ENCODE measurements around the gene C19orf73.
A peak's percentile ranks its signal among the peaks of the same experiment; 100 is the strongest.

The C19orf73 gene

DNA sequence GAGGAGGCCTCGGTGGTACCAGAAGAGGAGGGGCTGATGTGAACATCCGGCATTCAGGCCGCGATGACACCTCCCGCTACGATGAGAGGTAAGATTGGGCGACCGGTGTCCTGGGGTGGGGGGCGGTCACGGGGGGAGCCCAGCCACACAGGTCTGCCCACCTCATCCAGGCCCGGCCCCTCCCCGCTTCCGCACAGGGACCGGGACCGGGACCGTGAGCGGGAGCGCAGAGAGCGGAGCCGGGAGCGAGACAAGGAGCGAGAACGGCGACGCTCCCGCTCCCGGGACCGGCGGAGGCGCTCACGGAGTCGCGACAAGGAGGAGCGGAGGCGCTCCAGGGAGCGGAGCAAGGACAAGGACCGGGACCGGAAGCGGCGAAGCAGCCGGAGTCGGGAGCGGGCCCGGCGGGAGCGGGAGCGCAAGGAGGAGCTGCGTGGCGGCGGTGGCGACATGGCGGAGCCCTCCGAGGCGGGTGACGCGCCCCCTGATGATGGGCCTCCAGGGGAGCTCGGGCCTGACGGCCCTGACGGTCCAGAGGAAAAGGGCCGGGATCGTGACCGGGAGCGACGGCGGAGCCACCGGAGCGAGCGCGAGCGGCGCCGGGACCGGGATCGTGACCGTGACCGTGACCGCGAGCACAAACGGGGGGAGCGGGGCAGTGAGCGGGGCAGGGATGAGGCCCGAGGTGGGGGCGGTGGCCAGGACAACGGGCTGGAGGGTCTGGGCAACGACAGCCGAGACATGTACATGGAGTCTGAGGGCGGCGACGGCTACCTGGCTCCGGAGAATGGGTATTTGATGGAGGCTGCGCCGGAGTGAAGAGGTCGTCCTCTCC lies 11.1 kb downstream of the C19orf73 start:
- H3K4me3 Mint-ChIP-seq = no peak overlapping the region
- DNase-seq (ENCODE audit: low spot score in 2 of 2) (no peak), ATAC-seq (ENCODE audit: low read depth) (no peak)
- peaks cover 24% of the 10 kb centered on the region for H3K36me3 Mint-ChIP-seq
- H3K27me3 Mint-ChIP-seq = no peaks in the 10 kb centered on the region
- H3K4me1 Mint-ChIP-seq = peaks cover 12% of the 10 kb centered on the region
- no peak overlapping the region for H3K27ac Mint-ChIP-seq
- no peaks in the 10 kb centered on the region for H3K9me3 Mint-ChIP-seq

- Mint-ChIP-seq H3K9me3 (no peaks in the 10 kb centered on the region), H3K27ac (no peak overlapping the region), H3K4me1 (peaks cover 12% of the 10 kb centered on the region), H3K36me3 (peaks cover 25% of the 10 kb centered on the region), H3K4me3 (no peak overlapping the region), H3K27me3 (no peaks in the 10 kb centered on the region)
- peak; percentile 95 for ATAC-seq (ENCODE audit: low read depth)
- peak; percentile 64 to 66 for DNase-seq (ENCODE audit: low spot score in 2 of 2)
Measured at GRCh38 chr19:49106648-49107135, 12.3 kb downstream of the C19orf73 start.

DNA sequence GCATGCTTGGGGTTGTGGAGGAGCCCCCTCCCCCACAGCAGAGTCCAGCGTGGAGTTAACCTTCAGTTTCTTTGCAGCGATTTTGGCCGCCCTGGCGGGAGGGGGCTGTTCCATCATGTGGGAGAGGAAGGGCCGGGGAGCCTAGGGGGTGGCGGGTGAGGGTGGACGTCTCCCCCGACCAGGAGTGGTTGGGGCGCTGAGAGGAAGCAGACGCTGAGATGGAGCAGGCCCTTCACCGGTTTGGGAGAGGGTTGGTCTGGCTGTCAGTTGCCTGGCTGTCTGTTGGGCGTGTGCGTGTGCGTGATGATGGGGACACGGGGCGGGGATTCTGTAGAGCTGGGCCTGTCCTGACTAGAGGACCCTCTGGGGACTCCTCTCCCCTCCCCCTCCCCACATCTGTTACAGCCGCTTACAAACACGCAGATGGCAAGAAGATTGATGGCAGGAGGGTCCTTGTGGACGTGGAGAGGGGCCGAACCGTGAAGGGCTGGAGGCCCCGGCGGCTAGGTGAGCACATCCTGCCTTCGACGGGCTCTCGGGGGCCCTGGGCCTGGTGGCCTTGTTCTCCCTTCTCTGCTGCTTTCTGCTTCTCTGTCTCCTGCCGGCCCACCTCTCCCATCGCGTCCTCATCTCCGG lies 14.6 kb downstream of the C19orf73 start:
- Mint-ChIP-seq H3K4me3 (no peak overlapping the region), H3K27ac (peak overlapping the region; percentile 25), H3K36me3 (peaks cover 39% of the 10 kb centered on the region), H3K27me3 (no peaks in the 10 kb centered on the region), H3K9me3 (no peaks in the 10 kb centered on the region), H3K4me1 (peaks cover 14% of the 10 kb centered on the region)
- DNase-seq (ENCODE audit: low spot score in 2 of 2) = no peak
- no peak for ATAC-seq (ENCODE audit: low read depth)

DNA sequence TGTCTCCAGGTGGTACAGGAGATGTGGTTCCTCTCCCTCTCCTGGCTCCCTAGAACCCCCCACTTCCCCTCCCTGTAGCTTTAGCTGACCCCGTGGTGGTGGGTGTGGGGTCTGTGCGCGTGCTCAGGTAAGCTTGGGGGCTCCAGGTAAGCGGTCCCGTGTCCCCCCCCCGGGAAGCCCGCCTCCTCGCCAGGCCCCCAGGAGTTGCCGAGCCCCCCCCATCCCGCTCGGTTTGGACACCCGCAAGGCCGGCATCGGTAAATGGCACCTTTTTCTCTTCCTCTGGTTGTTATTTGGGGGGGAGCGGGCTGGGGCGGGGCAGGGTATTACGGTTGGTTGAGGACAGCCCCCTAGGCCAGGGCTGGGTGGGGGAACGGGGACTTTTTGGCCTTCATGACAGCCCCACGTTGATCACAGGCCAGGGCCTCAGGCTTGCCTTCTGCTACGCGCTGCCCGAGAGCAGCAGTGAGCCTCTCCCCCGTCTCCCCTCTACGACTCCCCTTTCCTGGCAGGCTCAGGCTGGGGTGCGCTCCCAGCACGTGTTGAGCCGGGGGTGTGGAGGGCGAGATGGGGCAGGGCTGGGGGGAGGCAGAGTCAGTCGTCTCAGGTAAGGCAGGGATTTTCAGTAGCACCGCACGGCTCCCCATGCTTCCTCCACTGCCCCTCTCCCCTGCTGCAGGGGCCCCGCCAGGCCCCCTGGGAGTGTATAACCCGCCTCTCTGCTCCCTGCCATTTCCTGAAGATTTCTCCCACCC lies 15.4 kb downstream of the C19orf73 start:
- Mint-ChIP-seq H3K27ac (no peak overlapping the region), H3K36me3 (peaks cover 40% of the 10 kb centered on the region), H3K4me3 (no peak overlapping the region)

GRCh38 chr19:49102303-49102702 lies 16.6 kb downstream of the C19orf73 start:
- Mint-ChIP-seq H3K27me3 (no peaks in the 10 kb centered on the region), H3K9me3 (no peaks in the 10 kb centered on the region), H3K4me3 (no peak overlapping the region), H3K27ac (no peak overlapping the region), H3K4me1 (peaks cover 10% of the 10 kb centered on the region), H3K36me3 (peaks cover 37% of the 10 kb centered on the region)
- ATAC-seq (ENCODE audit: low read depth) = no peak
- DNase-seq (ENCODE audit: low spot score in 2 of 2) = no peak

More for the DNA sequence above, 15.4 kb downstream of the C19orf73 start:
- Mint-ChIP-seq H3K27me3 (no peaks in the 10 kb centered on the region), H3K4me1 (peaks cover 10% of the 10 kb centered on the region), H3K9me3 (no peaks in the 10 kb centered on the region)
- ATAC-seq (ENCODE audit: low read depth) (no peak), DNase-seq (ENCODE audit: low spot score in 2 of 2) (no peak)

- ATAC-seq (ENCODE audit: low read depth) (no peak), DNase-seq (ENCODE audit: low spot score in 2 of 2) (no peak)
- H3K27me3 Mint-ChIP-seq = no peaks in the 10 kb centered on the region
- H3K9me3 Mint-ChIP-seq = no peaks in the 10 kb centered on the region
- peaks cover 30% of the 10 kb centered on the region for H3K36me3 Mint-ChIP-seq
- peaks cover 7% of the 10 kb centered on the region for H3K4me1 Mint-ChIP-seq
- H3K27ac Mint-ChIP-seq = no peak overlapping the region
- H3K4me3 Mint-ChIP-seq = no peak overlapping the region
Measured at GRCh38 chr19:49101160-49101559, 17.8 kb downstream of the C19orf73 start.

- H3K4me3 Mint-ChIP-seq = no peak overlapping the region
- no peak for DNase-seq (ENCODE audit: low spot score in 2 of 2)
- no peak for ATAC-seq (ENCODE audit: low read depth)
- H3K4me1 Mint-ChIP-seq = peaks cover 2% of the 10 kb centered on the region
- no peaks in the 10 kb centered on the region for H3K9me3 Mint-ChIP-seq
- peaks cover 34% of the 10 kb centered on the region for H3K36me3 Mint-ChIP-seq
- no peak overlapping the region for H3K27ac Mint-ChIP-seq
- H3K27me3 Mint-ChIP-seq = no peaks in the 10 kb centered on the region
Measured at GRCh38 chr19:49098795-49099194, 20.1 kb downstream of the C19orf73 start.

DNA sequence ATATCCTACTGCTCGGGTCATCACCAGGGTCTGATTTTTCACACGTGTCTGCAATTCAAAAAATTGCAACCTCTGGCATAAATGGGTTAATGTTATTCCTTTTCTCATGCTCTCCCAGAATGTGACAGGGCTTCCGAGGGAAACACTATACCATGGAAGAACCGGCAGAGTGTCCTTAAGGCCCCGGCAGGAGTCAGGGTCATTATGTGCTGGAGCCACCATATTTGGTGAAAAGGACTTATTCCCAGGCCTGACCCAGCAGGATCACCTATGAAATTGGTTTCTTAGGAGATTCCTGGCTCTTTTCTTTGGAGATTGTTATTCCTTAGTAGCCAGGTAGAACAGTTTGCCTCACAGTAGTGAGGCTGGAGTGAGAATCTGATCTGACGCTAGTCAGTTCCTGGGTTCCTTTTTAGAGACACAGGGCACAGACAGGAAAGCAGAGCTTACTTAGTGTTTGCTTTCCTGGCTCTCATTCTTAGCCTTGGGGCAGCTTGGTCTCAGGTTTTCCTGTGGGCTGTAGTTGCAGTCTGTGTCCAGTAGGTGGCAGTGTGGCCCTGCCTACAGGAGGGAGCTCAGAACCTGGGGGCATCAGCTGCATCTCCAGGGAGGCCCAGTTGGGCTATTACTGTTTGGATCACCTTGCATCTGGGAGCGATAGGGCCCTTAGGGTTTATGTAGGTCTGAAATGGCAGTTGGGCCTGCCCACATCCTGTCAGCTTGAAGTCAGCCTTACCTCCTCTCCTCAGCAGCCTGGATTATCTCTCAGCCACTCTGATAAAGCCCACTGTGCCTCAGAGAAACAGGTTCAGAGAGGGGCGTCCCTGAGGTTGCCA lies 21.3 kb downstream of the C19orf73 start:
- peaks cover 2% of the 10 kb centered on the region for H3K4me1 Mint-ChIP-seq
- peak; percentile 78 for ATAC-seq (ENCODE audit: low read depth)
- peaks cover 34% of the 10 kb centered on the region for H3K36me3 Mint-ChIP-seq
- peak; percentile 77 to 83 for DNase-seq (ENCODE audit: low spot score in 2 of 2)
- H3K4me3 Mint-ChIP-seq = no peak overlapping the region
- no peaks in the 10 kb centered on the region for H3K9me3 Mint-ChIP-seq
- no peaks in the 10 kb centered on the region for H3K27me3 Mint-ChIP-seq
- no peak overlapping the region for H3K27ac Mint-ChIP-seq

DNA sequence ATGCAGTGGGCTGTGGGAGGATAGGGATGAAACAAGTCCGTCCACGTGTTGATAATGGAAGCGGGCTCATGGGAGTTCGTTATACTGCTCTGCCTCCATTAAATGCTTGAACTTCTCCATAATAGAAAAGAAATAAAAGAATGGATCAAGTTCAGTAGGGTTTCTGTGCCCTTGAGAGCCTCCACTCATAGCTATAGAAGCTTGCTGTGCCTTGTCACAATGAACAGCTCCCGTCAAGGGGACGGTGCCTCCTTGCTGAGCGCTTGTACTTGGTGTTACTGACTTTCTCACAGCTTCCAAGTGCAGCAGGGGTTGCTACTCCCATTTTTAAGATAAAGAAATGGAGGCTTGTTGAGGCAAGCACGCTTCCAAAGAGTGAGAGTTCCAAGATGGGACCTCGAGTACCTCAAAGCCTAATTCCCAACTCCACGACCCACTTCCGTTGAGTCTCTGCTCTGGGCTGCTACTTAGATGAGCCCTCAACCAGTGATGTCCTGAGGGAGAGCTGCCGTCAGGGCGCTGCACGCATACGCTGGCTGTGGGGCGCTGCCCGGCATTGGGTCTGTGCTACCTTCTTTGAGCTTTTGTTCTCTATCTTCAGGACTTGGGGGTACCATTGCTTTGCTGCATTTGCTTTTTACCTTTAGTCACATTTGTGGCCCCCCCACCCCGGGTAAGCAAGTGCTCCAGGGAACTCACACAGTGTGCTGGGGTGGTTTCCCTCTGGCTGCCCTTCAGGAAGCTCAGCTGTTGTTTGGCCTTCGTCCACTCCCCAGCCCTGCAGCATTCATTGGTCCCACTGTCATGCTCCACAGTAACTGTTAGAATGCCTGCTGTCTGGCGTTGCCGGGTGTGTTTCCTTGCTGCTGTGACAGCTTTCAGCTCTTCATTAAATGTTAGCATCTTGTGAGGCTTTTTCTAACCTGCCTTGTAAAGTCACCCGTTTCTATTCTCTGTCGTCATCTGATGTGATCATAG lies 24.1 kb downstream of the C19orf73 start:
- ATAC-seq (ENCODE audit: low read depth) = no peak
- Mint-ChIP-seq H3K36me3 (peaks cover 33% of the 10 kb centered on the region), H3K27ac (peak overlapping the region; percentile 35), H3K4me3 (no peak overlapping the region), H3K9me3 (no peaks in the 10 kb centered on the region), H3K4me1 (no peaks in the 10 kb centered on the region), H3K27me3 (no peaks in the 10 kb centered on the region)
- no peak for DNase-seq (ENCODE audit: low spot score in 2 of 2)

- peaks cover 26% of the 10 kb centered on the region for H3K36me3 Mint-ChIP-seq
Measured at GRCh38 chr19:49092686-49093085, 26.3 kb downstream of the C19orf73 start.

GRCh38 chr19:49091391-49092038 lies 27.4 kb downstream of the C19orf73 start:
- Mint-ChIP-seq H3K4me3 (no peak overlapping the region), H3K9me3 (no peaks in the 10 kb centered on the region), H3K36me3 (peaks cover 31% of the 10 kb centered on the region), H3K27ac (no peak overlapping the region), H3K27me3 (no peaks in the 10 kb centered on the region), H3K4me1 (peaks cover 8% of the 10 kb centered on the region)
- ATAC-seq (ENCODE audit: low read depth) = no peak
- DNase-seq (ENCODE audit: low spot score in 2 of 2) = no peak

More at GRCh38 chr19:49092686-49093085, 26.3 kb downstream of the C19orf73 start:
- ATAC-seq (ENCODE audit: low read depth) (no peak), DNase-seq (ENCODE audit: low spot score in 2 of 2) (no peak)
- H3K27ac Mint-ChIP-seq = no peak overlapping the region
- no peaks in the 10 kb centered on the region for H3K9me3 Mint-ChIP-seq
- no peaks in the 10 kb centered on the region for H3K27me3 Mint-ChIP-seq
- H3K4me1 Mint-ChIP-seq = no peaks in the 10 kb centered on the region
- no peak overlapping the region for H3K4me3 Mint-ChIP-seq

GRCh38 chr19:49086296-49086695 lies 32.6 kb downstream of the C19orf73 start:
- Mint-ChIP-seq H3K27me3 (peaks cover 2% of the 10 kb centered on the region), H3K36me3 (peaks cover 15% of the 10 kb centered on the region), H3K9me3 (no peaks in the 10 kb centered on the region), H3K4me3 (peak overlapping the region; percentile 94), H3K4me1 (peaks cover 14% of the 10 kb centered on the region), H3K27ac (peak overlapping the region; percentile 77)
- no peak for DNase-seq (ENCODE audit: low spot score in 2 of 2)
- no peak for ATAC-seq (ENCODE audit: low read depth)

Data from memory B cell (primary cell).